ENCODE data around the gene LBR. TPM values are rescaled to one million over a fixed set of nuclear protein-coding genes. Genes with fewer than 3 reads are reported as not detected.

Gene LBR
- total RNA-seq, 2 donors from 2014 or later: 49.8 to 72.3 TPM

DNA sequence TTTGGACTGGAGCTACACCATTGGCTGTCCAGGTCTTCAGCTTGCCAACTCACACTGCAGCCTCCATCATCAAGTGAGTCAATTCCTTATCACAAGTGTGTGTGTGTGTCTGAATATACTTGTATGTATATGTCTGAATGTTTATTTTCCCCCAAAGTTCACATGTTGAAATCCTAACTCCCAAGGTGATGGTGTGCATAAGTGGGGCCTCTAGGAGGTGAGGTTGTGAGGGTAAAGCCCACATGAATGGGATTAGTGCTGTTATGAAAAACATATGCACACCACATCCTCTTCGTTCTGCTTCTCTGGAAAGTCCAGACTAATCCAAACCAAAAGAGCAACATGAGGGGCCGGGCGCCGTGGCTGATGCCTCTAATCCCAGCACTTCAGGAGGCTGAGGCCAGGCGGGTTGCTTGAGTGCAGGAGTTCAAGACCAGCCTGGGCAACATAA lies 48.7 kb upstream of the LBR start:
- Histone ChIP-seq H3K27me3 (ENCODE audit: control insufficient read depth, insufficient read depth, low read length, poor library complexity, severe bottlenecking) (no peaks in the 10 kb centered on the region), H3K27ac (ENCODE audit: low read depth, low read length) (no peak overlapping the region), H3K4me1 (ENCODE audit: control insufficient read depth, insufficient read depth, low read length) (no peaks in the 10 kb centered on the region), H3K9ac (ENCODE audit: extremely low read depth, low read length, poor library complexity, severe bottlenecking) (no peak overlapping the region), H3K4me3 (ENCODE audit: low read length) (no peak overlapping the region), H3K36me3 (ENCODE audit: control insufficient read depth, insufficient read depth, low read length) (no peaks in the 10 kb centered on the region), H3K9me3 (ENCODE audit: control insufficient read depth, low read length) (no peaks in the 10 kb centered on the region)
- 76 to 78% methylated on average over 5 of the region's 5 CpGs for WGBS, 2 experiments (ENCODE audit: insufficient coverage in 1 of 2, insufficient read length in 1 of 2)
- no peaks in the 10 kb centered on the region for H3K9me3 Mint-ChIP-seq
- TF ChIP-seq, protein P1, sequence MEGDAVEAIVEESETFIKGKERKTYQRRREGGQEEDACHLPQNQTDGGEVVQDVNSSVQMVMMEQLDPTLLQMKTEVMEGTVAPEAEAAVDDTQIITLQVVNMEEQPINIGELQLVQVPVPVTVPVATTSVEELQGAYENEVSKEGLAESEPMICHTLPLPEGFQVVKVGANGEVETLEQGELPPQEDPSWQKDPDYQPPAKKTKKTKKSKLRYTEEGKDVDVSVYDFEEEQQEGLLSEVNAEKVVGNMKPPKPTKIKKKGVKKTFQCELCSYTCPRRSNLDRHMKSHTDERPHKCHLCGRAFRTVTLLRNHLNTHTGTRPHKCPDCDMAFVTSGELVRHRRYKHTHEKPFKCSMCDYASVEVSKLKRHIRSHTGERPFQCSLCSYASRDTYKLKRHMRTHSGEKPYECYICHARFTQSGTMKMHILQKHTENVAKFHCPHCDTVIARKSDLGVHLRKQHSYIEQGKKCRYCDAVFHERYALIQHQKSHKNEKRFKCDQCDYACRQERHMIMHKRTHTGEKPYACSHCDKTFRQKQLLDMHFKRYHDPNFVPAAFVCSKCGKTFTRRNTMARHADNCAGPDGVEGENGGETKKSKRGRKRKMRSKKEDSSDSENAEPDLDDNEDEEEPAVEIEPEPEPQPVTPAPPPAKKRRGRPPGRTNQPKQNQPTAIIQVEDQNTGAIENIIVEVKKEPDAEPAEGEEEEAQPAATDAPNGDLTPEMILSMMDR (conservative IDR thresholded peaks at IDR 0.05): no peak
- no peak overlapping the region for H3K4me3 Mint-ChIP-seq
- H3K4me1 Mint-ChIP-seq: peaks cover 4% of the 10 kb centered on the region
- H3K36me3 Mint-ChIP-seq (ENCODE audit: low read depth): no peaks in the 10 kb centered on the region
- H3K27ac Mint-ChIP-seq: no peak overlapping the region
- H3K27me3 Mint-ChIP-seq (ENCODE audit: insufficient read depth): peaks cover 12% of the 10 kb centered on the region
- peak; percentile 5 for DNase-seq

DNA sequence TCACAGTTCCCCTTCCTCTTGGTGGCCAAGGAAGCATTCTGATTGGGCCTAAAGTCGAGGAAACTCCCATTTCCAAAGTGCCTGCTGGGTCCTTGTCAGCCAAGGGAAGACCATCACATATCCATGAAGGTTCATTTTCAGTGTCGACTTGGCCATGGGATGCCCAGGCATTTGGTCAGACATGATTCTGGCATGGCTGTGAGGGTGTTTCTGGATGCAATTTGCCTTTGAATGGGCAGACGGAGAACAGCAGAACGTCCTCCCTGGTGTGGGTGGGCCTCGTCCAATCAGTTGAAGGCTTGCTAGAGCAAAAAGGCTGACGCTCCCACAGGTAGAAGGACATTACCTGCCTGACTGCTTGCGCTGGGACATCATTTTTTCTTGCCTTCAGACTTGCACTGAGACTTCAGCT lies 48.3 kb upstream of the LBR start:
- no peak overlapping the region for H3K4me3 ChIP-seq (ENCODE audit: low read length)
- peaks cover 4% of the 10 kb centered on the region for H3K4me1 Mint-ChIP-seq
- no peaks in the 10 kb centered on the region for H3K9me3 ChIP-seq (ENCODE audit: control insufficient read depth, low read length)
- H3K36me3 ChIP-seq (ENCODE audit: control insufficient read depth, insufficient read depth, low read length): no peaks in the 10 kb centered on the region
- H3K9ac ChIP-seq (ENCODE audit: extremely low read depth, low read length, poor library complexity, severe bottlenecking): no peak overlapping the region
- H3K27me3 Mint-ChIP-seq (ENCODE audit: insufficient read depth): peaks cover 14% of the 10 kb centered on the region
- H3K27me3 ChIP-seq (ENCODE audit: control insufficient read depth, insufficient read depth, low read length, poor library complexity, severe bottlenecking): no peaks in the 10 kb centered on the region
- DNase-seq: peak; percentile 30
- TF ChIP-seq, protein P1 (conservative IDR thresholded peaks at IDR 0.05): no peak
- 88 to 98% methylated on average over 6 to 7 of the region's 7 CpGs for WGBS, 2 experiments (ENCODE audit: insufficient coverage in 1 of 2, insufficient read length in 1 of 2)
- H3K4me3 Mint-ChIP-seq: no peak overlapping the region
- H3K27ac ChIP-seq (ENCODE audit: low read depth, low read length): no peak overlapping the region
- no peaks in the 10 kb centered on the region for H3K36me3 Mint-ChIP-seq (ENCODE audit: low read depth)
- no peaks in the 10 kb centered on the region for H3K4me1 ChIP-seq (ENCODE audit: control insufficient read depth, insufficient read depth, low read length)
- H3K27ac Mint-ChIP-seq: no peak overlapping the region
- no peaks in the 10 kb centered on the region for H3K9me3 Mint-ChIP-seq

DNA sequence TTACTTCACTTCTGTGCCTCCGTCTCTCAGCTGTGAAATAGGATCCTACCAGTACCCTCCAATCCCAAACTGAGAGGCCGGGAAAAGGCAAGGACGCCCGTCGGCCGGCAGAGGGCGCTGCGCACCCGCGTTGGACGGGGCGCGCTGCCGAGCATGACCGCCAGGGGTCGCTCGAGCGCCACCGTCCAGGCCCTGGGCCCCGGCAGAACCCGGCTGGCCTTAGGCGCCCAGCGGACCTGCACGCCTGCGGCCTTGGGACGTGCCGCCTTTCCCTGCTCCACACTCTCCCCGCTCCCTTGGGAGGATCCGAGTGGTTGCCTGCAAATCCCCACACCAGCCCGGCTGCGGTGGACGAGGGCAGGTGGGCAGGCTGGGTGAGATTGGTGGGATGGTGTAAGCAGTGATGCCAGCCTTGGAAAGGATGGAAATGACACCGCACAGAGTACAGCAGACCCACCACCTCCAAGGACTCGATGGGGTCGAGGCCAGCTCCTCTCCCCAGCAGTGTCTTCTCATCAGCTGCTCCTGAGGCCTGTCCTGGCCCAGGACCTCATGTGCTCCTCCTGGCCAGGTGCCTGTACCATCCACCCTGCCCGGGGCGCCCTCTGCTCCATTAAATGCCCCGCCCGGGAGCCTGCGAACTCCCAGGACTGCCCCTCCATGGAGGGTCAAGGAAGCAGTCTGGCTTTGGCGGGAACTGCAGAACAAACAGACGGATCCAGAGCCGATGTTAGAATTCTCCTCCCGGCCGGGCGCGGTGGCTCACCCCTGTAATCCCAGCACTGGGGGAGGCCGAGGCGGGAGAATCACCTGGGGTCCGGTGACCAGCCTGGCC lies 47.4 kb upstream of the LBR start:
- Mint-ChIP-seq H3K4me3 (no peak overlapping the region), H3K27me3 (ENCODE audit: insufficient read depth) (peaks cover 16% of the 10 kb centered on the region), H3K4me1 (peaks cover 4% of the 10 kb centered on the region), H3K9me3 (no peaks in the 10 kb centered on the region), H3K27ac (no peak overlapping the region), H3K36me3 (ENCODE audit: low read depth) (no peaks in the 10 kb centered on the region)
- Histone ChIP-seq H3K27me3 (ENCODE audit: control insufficient read depth, insufficient read depth, low read length, poor library complexity, severe bottlenecking) (no peaks in the 10 kb centered on the region), H3K4me1 (ENCODE audit: control insufficient read depth, insufficient read depth, low read length) (no peaks in the 10 kb centered on the region), H3K4me3 (ENCODE audit: low read length) (no peak overlapping the region), H3K36me3 (ENCODE audit: control insufficient read depth, insufficient read depth, low read length) (no peaks in the 10 kb centered on the region), H3K9ac (ENCODE audit: extremely low read depth, low read length, poor library complexity, severe bottlenecking) (no peak overlapping the region), H3K9me3 (ENCODE audit: control insufficient read depth, low read length) (no peaks in the 10 kb centered on the region), H3K27ac (ENCODE audit: low read depth, low read length) (no peak overlapping the region)
- WGBS, 2 experiments (ENCODE audit: insufficient coverage in 1 of 2, insufficient read length in 1 of 2): 36 to 39% methylated on average over 14 to 50 of the region's 50 CpGs
- TF ChIP-seq, protein P1 (conservative IDR thresholded peaks at IDR 0.05): peak; percentile 100
- peak; percentile 92 for DNase-seq

Measured in endodermal cell (in vitro differentiated cells).